Body of pancreas (tissue), 4 donors: ENCODE measurements around the gene KXD1.

Experiments used
- POLR2A ChIP-seq, 3 donors: fragments of 450-650 bp; IDR thresholded peaks; one replicate each; pipeline ENCODE4 v1.6.1; 2016; ENCODE audit warnings: antibody characterized with exemption in 3 of 3, mild to moderate bottlenecking in 2 of 3
- TF ChIP-seq, protein P1 (sequence below), 7 experiments: fragments of 450-650 bp in 4 of 7; fragments of 200-600 bp in 3 of 7; sonication (generic) in 3 of 7; IDR thresholded peaks; one replicate each; pipeline ENCODE4 v1.5.1; 2016 to 2019; ENCODE audit warnings: antibody characterized with exemption in 7 of 7

GRCh38 chr19:18574691-18575291 lies 17.1 kb downstream of the KXD1 start:
- TF ChIP-seq, protein P1, sequence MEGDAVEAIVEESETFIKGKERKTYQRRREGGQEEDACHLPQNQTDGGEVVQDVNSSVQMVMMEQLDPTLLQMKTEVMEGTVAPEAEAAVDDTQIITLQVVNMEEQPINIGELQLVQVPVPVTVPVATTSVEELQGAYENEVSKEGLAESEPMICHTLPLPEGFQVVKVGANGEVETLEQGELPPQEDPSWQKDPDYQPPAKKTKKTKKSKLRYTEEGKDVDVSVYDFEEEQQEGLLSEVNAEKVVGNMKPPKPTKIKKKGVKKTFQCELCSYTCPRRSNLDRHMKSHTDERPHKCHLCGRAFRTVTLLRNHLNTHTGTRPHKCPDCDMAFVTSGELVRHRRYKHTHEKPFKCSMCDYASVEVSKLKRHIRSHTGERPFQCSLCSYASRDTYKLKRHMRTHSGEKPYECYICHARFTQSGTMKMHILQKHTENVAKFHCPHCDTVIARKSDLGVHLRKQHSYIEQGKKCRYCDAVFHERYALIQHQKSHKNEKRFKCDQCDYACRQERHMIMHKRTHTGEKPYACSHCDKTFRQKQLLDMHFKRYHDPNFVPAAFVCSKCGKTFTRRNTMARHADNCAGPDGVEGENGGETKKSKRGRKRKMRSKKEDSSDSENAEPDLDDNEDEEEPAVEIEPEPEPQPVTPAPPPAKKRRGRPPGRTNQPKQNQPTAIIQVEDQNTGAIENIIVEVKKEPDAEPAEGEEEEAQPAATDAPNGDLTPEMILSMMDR (IDR thresholded peaks at IDR 0.05) = no peak
- no peak for TF ChIP-seq POLR2A (IDR thresholded peaks at IDR 0.05)
